Ectodermal cell (in vitro differentiated cells): ENCODE results near the gene BRF1.

Experiments used
- H3K27ac ChIP-seq: 2 replicates; pipeline ENCODE4 v1.7.0; 2013; ENCODE audit warnings: mild to moderate bottlenecking, low read depth, low read length; ENCODE audit not compliant: insufficient read depth, poor library complexity, severe bottlenecking
- H3K27me3 ChIP-seq: 2 replicates; pipeline ENCODE4 v1.7.0; 2013; ENCODE audit warnings: mild to moderate bottlenecking, low read length; ENCODE audit not compliant: insufficient read depth, control insufficient read depth, poor library complexity, severe bottlenecking
- H3K36me3 ChIP-seq: one replicate; pipeline ENCODE4 v1.7.0; 2013; ENCODE audit warnings: low read length; ENCODE audit not compliant: control insufficient read depth, insufficient read depth
- H3K4me1 ChIP-seq: one replicate; pipeline ENCODE4 v1.7.0; 2013; ENCODE audit warnings: low read length; ENCODE audit not compliant: control insufficient read depth, insufficient read depth
- H3K4me3 ChIP-seq: 2 replicates; pipeline ENCODE4 v1.7.0; 2013; ENCODE audit warnings: low read depth, low read length, control low read depth; ENCODE audit not compliant: insufficient read depth
- H3K9me3 ChIP-seq: 2 replicates; pipeline ENCODE4 v1.7.0; 2013; ENCODE audit warnings: mild to moderate bottlenecking, low read length, moderate library complexity; ENCODE audit not compliant: control insufficient read depth
- WGBS, 2 experiments: methylation state at CpG; one replicate each; pipeline ENCODE4 v1.1.7; 2013; ENCODE audit warnings: missing lambda C conversion rate in 2 of 2; 5-methylcytosine and 5-hydroxymethylcytosine counted together

BRF1 gene

GRCh38 chr14:105260959-105261358 lies 39.8 kb downstream of the BRF1 start:
- WGBS, 2 experiments = 90 to 94% methylated on average over 12 of the region's 12 CpGs
- Histone ChIP-seq H3K4me3 (no peak overlapping the region), H3K27ac (no peak overlapping the region)

GRCh38 chr14:105258846-105259245 lies 42.0 kb downstream of the BRF1 start:
- Histone ChIP-seq H3K4me1 (no peaks in the 10 kb centered on the region), H3K36me3 (no peaks in the 10 kb centered on the region), H3K27ac (no peak overlapping the region), H3K27me3 (no peaks in the 10 kb centered on the region), H3K9me3 (no peaks in the 10 kb centered on the region), H3K4me3 (no peak overlapping the region)
- 95 to 96% methylated on average over 7 of the region's 7 CpGs for WGBS, 2 experiments

More at GRCh38 chr14:105260959-105261358, 39.8 kb downstream of the BRF1 start:
- no peaks in the 10 kb centered on the region for H3K27me3 ChIP-seq
- no peaks in the 10 kb centered on the region for H3K36me3 ChIP-seq
- no peaks in the 10 kb centered on the region for H3K4me1 ChIP-seq
- H3K9me3 ChIP-seq = no peaks in the 10 kb centered on the region

DNA sequence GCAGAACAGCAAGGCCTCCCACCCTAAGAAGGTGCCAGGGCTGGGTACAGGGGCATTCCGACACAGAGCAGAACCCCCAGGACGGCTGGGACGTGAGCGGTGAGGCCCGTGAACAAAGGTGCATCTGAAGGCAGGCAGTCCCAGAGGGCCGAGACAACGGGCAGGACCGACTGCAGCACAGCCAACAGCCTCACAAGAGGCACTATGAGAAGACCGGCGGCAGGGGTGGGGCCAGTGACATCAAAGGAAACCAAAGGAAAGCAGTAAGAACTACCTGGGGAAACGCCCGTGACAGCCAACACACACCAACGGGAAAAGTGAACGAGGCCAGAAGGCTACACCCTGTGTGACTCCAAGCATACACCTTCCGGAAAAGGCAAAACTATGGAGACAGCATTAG lies 43.3 kb downstream of the BRF1 start:
- Histone ChIP-seq H3K4me1 (no peaks in the 10 kb centered on the region), H3K27me3 (no peaks in the 10 kb centered on the region), H3K9me3 (no peaks in the 10 kb centered on the region), H3K27ac (no peak overlapping the region), H3K4me3 (no peak overlapping the region), H3K36me3 (no peaks in the 10 kb centered on the region)
- 91 to 92% methylated on average over 15 of the region's 15 CpGs for WGBS, 2 experiments

DNA sequence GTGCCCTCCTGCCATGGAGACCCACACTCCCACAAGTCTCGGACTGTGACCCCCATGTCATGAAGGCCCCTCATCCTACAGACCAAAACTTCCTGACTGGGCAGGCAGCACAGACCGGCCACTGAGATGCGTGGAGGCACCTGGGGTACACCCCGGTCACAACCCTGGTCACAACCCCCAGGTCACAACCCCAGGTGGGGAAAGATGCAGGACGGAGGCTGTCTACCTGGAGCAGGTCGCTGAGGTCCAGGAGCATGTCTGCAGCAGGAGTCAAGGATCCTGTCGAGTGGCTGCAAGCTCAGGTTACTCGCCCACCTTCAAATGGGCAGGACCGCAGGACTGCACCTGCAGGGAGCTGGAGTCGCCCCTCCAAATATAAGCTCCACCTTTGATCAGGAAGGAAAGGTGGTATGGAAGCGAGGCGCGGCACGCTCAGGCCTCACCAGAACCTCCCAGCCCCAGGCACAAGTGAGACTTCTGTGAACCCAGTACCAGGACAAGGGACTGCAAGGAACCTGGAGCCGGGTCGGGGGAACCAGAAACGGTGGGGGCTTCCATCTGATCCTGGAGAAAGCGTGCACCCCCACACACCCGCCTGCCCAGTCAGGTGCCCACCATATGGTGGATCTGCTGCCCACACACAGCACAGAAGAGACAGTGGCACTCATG lies 44.4 kb downstream of the BRF1 start:
- no peaks in the 10 kb centered on the region for H3K9me3 ChIP-seq

DNA sequence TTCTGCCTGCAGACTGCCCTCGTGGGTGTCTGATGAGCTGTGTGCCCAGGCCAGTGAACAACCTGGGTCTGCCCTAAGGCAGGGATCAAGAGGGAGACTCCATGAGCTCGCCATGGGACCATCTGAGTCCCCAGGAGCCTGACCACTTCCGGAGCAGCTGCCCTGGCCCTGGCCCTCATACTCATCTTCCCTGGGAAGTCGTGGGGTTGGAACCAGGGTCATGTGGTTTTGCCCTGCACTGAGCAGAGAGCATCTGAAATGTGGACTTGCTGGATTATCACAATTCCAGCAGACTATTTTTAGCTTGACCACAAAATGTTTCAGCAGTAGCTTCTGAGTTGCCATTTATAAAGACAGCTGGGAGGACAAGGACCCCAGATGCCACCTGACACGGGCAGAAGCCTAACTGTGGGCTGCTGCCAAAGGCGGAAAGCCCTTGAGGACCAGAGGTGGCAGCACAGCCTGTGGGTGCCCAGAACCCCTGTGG lies 45.7 kb downstream of the BRF1 start:
- Histone ChIP-seq H3K4me1 (no peaks in the 10 kb centered on the region), H3K4me3 (no peak overlapping the region), H3K36me3 (no peaks in the 10 kb centered on the region), H3K27me3 (no peaks in the 10 kb centered on the region), H3K27ac (no peak overlapping the region), H3K9me3 (no peaks in the 10 kb centered on the region)
- 94 to 96% methylated on average over 6 of the region's 6 CpGs for WGBS, 2 experiments

More for the DNA sequence above, 44.4 kb downstream of the BRF1 start:
- WGBS, 2 experiments = 95 to 96% methylated on average over 19 of the region's 19 CpGs
- H3K36me3 ChIP-seq = no peaks in the 10 kb centered on the region
- no peaks in the 10 kb centered on the region for H3K27me3 ChIP-seq
- H3K27ac ChIP-seq = no peak overlapping the region
- no peaks in the 10 kb centered on the region for H3K4me1 ChIP-seq
- H3K4me3 ChIP-seq = no peak overlapping the region

DNA sequence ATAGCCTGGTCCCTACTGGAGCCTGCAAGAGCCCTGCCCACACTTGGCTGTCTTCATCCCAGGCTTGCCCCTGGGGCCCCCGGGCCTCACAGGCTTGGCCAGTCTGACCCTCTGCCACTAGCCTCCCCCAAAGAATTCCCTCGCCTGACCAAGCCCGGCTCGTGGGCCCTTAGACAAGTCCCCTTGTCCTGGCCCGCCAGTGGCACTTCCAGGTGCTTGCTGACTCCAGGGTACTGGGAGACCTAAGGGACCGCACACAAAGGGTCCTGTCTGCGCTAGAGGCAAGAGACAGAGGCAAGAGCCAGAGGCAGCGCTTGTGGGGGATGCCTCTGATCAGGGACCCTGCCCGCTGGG lies 47.5 kb downstream of the BRF1 start:
- H3K27ac ChIP-seq = no peak overlapping the region
- peaks cover 5% of the 10 kb centered on the region for H3K27me3 ChIP-seq
- H3K4me3 ChIP-seq = no peak overlapping the region
- H3K4me1 ChIP-seq = no peaks in the 10 kb centered on the region
- no peaks in the 10 kb centered on the region for H3K9me3 ChIP-seq
- no peaks in the 10 kb centered on the region for H3K36me3 ChIP-seq
- 92 to 94% methylated on average over 9 of the region's 9 CpGs for WGBS, 2 experiments

DNA sequence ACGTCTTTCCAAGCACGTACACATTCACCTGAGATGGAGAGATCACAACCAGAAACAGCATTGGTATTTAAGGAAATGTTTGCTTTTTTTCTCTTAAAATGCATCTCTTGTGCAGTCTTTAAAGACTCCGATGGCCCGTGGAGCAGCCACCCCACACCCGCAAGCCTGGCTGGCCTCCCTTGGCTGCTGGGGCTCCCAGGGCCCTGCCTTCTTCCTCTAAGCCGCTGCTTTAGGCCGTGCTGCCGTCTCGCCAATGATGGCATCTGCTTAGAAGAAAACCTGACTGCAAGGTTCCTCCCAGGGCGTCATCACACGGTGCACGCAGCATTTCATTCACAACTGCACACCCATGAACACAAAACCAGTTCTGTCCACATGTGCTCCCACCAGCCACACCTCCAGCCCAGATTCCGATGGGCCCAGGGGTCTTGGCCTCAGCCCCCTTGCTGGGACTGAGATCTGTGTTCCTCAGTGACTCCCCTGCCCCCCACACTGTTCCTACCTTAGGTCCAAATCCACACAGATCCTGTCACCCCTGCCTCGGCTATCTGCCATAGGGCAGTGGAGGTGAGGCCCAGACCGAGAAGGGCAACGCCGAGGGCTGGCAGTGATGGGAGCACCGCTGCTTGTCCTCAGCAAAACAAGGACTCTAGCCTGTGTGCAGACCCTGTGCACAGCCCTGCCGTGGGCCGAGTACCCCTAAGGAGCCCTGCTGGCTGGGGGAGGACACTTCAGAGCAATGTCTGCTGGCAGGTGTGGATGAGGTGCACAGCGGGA lies 48.1 kb downstream of the BRF1 start:
- Histone ChIP-seq H3K4me1 (peaks cover 2% of the 10 kb centered on the region), H3K27me3 (peaks cover 5% of the 10 kb centered on the region), H3K27ac (no peak overlapping the region), H3K4me3 (no peak overlapping the region), H3K9me3 (no peaks in the 10 kb centered on the region), H3K36me3 (no peaks in the 10 kb centered on the region)
- WGBS, 2 experiments = 94% methylated on average over 21 of the region's 21 CpGs

- 96% methylated on average over 6 of the region's 6 CpGs for WGBS, 2 experiments
- H3K27me3 ChIP-seq = peaks cover 5% of the 10 kb centered on the region
- H3K9me3 ChIP-seq = no peaks in the 10 kb centered on the region
- no peak overlapping the region for H3K27ac ChIP-seq
- H3K4me3 ChIP-seq = no peak overlapping the region
- H3K4me1 ChIP-seq = peaks cover 6% of the 10 kb centered on the region
- no peaks in the 10 kb centered on the region for H3K36me3 ChIP-seq
These were observed 48.9 kb downstream of the BRF1 start for GRCh38 chr14:105251920-105252319.

DNA sequence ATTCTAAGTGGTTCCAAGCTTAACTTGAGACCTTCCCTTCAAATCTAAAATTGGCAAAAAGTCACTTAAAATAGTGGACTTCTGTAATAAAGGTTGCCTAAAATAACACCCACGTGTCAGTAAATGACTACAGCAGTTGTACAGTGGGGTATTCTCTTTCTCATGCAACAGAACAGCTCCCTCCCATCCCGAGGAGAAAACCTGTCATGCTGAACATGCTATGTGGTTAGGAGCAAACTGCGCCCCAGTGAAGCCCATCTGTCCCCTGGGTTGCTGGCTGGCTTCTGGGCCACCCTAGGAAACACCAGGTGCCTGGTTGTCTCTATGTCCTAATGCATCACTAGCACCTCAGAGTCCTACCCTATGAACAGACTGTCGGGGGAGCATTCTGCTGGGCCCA lies 49.8 kb downstream of the BRF1 start:
- WGBS, 2 experiments = 94 to 97% methylated on average over 4 of the region's 4 CpGs
- no peak overlapping the region for H3K27ac ChIP-seq
- peaks cover 5% of the 10 kb centered on the region for H3K27me3 ChIP-seq
- H3K36me3 ChIP-seq = no peaks in the 10 kb centered on the region
- H3K4me1 ChIP-seq = peaks cover 6% of the 10 kb centered on the region
- H3K9me3 ChIP-seq = no peaks in the 10 kb centered on the region
- no peak overlapping the region for H3K4me3 ChIP-seq

- Histone ChIP-seq H3K27me3 (peaks cover 5% of the 10 kb centered on the region), H3K36me3 (no peaks in the 10 kb centered on the region), H3K4me3 (no peak overlapping the region), H3K27ac (no peak overlapping the region), H3K4me1 (peaks cover 6% of the 10 kb centered on the region), H3K9me3 (no peaks in the 10 kb centered on the region)
- 96 to 97% methylated on average over 16 of the region's 16 CpGs for WGBS, 2 experiments
These were observed 50.8 kb downstream of the BRF1 start for GRCh38 chr14:105250008-105250366.
